ENCODE results near the gene SAMMSON.

The SAMMSON gene

DNA sequence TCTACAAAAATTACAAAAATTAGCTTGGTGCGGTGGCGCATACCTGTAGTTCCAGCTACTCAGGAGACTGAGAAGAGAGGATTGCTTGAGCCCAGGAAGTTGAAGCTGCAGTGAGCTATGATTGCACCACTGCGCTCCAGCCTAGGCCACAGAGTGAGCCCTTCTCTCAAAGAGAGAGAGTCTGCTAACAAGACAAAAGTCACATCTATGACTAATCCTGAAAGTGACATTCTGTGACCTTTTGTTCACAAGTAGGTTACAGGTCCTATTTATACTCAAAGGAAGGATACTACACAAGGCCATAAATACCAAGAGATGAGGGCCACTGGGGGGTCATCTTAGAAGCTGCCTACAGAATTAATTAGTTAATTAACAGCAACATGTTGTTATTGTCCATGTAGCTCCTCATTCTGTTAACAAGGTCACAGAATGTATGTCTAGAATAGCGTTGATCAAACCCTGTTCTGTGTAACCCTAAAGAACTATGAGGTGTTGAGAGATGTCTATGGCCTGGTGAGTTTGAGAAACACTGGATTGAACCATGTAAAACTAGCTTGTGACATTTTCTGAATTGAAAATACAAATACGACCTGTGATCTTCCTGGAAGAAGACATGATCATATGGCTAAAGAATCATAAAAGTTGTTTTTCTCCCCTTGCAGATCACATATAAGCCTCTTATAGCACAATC lies 97.0 kb downstream of the SAMMSON start:
- H3K9me3 ChIP-seq (ENCODE audit: insufficient read depth, low read length) = no peaks in the 10 kb centered on the region
- H3K9ac ChIP-seq (ENCODE audit: low read length) = no peak overlapping the region
- peaks cover 7% of the 10 kb centered on the region for H3K4me1 ChIP-seq (ENCODE audit: low read length)
- no peak overlapping the region for H3K27ac ChIP-seq (ENCODE audit: low read length)
- no peaks in the 10 kb centered on the region for H3K36me3 ChIP-seq (replicated peaks; ENCODE audit: low read depth, low read length)
- H3K4me2 ChIP-seq (ENCODE audit: low read length) = no peak overlapping the region
- TF ChIP-seq EZH2phosphoT487 (IDR thresholded peaks at IDR 0.05; ENCODE audit: low read depth) = no peak
- TF ChIP-seq, protein P1, sequence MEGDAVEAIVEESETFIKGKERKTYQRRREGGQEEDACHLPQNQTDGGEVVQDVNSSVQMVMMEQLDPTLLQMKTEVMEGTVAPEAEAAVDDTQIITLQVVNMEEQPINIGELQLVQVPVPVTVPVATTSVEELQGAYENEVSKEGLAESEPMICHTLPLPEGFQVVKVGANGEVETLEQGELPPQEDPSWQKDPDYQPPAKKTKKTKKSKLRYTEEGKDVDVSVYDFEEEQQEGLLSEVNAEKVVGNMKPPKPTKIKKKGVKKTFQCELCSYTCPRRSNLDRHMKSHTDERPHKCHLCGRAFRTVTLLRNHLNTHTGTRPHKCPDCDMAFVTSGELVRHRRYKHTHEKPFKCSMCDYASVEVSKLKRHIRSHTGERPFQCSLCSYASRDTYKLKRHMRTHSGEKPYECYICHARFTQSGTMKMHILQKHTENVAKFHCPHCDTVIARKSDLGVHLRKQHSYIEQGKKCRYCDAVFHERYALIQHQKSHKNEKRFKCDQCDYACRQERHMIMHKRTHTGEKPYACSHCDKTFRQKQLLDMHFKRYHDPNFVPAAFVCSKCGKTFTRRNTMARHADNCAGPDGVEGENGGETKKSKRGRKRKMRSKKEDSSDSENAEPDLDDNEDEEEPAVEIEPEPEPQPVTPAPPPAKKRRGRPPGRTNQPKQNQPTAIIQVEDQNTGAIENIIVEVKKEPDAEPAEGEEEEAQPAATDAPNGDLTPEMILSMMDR (IDR thresholded peaks at IDR 0.05; ENCODE audit: low read depth, low read length) = no peak
- H3K79me2 ChIP-seq (ENCODE audit: low read length) = no peaks in the 10 kb centered on the region
- no peak overlapping the region for H2AFZ ChIP-seq (ENCODE audit: low read depth, low read length)
- no peak overlapping the region for H3K4me3 ChIP-seq (ENCODE audit: low read length)
- 0 out of 2 replicates have a peak, but pooled peaks cover 12% of the 10 kb centered on the region for H3K27me3 ChIP-seq (ENCODE audit: low read depth, low read length)
- H4K20me1 ChIP-seq (ENCODE audit: insufficient read depth, low read length) = no peaks in the 10 kb centered on the region

DNA sequence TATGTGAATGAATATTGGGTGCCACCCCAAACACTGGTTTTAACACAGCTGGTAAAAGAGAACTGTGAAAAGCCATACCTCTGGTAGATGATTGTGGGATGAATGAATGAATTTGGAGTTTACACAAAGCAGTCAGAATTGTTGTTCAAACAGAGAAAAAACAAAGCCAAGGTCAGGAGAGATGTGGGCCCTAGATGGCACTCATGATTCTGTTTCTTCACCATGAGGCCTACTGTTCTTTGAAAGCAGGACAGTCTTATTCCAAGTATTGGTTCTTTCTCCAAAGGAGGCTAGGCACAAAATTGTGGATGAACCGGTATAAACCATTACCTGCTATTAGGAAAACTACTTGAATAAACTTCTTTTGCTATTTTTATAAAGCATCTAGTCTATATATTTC lies 97.6 kb downstream of the SAMMSON start:
- Histone ChIP-seq H3K4me2 (ENCODE audit: low read length) (no peak overlapping the region), H3K9ac (ENCODE audit: low read length) (no peak overlapping the region), H3K9me3 (ENCODE audit: insufficient read depth, low read length) (no peaks in the 10 kb centered on the region), H3K27me3 (ENCODE audit: low read depth, low read length) (0 out of 2 replicates have a peak, but pooled peaks cover 12% of the 10 kb centered on the region), H3K4me1 (ENCODE audit: low read length) (peaks cover 7% of the 10 kb centered on the region), H4K20me1 (ENCODE audit: insufficient read depth, low read length) (no peaks in the 10 kb centered on the region), H3K4me3 (ENCODE audit: low read length) (no peak overlapping the region), H2AFZ (ENCODE audit: low read depth, low read length) (no peak overlapping the region), H3K79me2 (ENCODE audit: low read length) (no peaks in the 10 kb centered on the region), H3K36me3 (replicated peaks; ENCODE audit: low read depth, low read length) (no peaks in the 10 kb centered on the region), H3K27ac (ENCODE audit: low read length) (no peak overlapping the region)
- TF ChIP-seq, protein P1 (IDR thresholded peaks at IDR 0.05; ENCODE audit: low read depth, low read length) = 0 out of 2 replicates have a peak, but pooled peaks have one; percentile 22
- no peak for TF ChIP-seq EZH2phosphoT487 (IDR thresholded peaks at IDR 0.05; ENCODE audit: low read depth)

DNA sequence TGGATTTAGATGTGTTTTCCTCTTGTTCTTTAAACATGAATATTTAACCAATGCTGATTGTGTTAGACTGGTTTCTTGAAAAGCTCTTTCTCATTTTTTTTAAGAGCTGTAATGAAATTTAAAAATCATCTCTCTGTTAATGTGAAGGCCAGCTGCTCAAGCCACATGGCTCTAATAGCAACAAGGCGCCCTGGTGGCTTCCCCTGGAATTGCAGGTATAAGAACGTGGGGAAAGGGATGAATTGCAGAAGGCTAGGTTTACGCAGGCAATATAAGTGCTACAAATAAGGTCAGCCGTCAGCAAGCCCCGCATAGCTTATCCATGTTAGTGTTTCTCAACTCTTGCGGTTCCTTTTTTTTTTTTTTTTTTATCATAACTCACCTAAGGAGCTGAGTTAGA lies 108.5 kb downstream of the SAMMSON start:
- Histone ChIP-seq H4K20me1 (ENCODE audit: insufficient read depth, low read length) (no peaks in the 10 kb centered on the region), H3K36me3 (replicated peaks; ENCODE audit: low read depth, low read length) (no peaks in the 10 kb centered on the region), H3K27me3 (ENCODE audit: low read depth, low read length) (no peaks in the 10 kb centered on the region), H3K4me2 (ENCODE audit: low read length) (no peak overlapping the region), H3K79me2 (ENCODE audit: low read length) (no peaks in the 10 kb centered on the region), H3K4me1 (ENCODE audit: low read length) (no peaks in the 10 kb centered on the region), H3K9ac (ENCODE audit: low read length) (no peak overlapping the region), H2AFZ (ENCODE audit: low read depth, low read length) (no peak overlapping the region), H3K9me3 (ENCODE audit: insufficient read depth, low read length) (no peaks in the 10 kb centered on the region), H3K4me3 (ENCODE audit: low read length) (no peak overlapping the region), H3K27ac (ENCODE audit: low read length) (no peak overlapping the region)
- TF ChIP-seq, protein P1 (IDR thresholded peaks at IDR 0.05; ENCODE audit: low read depth, low read length) = peak; percentile 51
- no peak for TF ChIP-seq EZH2phosphoT487 (IDR thresholded peaks at IDR 0.05; ENCODE audit: low read depth)

DNA sequence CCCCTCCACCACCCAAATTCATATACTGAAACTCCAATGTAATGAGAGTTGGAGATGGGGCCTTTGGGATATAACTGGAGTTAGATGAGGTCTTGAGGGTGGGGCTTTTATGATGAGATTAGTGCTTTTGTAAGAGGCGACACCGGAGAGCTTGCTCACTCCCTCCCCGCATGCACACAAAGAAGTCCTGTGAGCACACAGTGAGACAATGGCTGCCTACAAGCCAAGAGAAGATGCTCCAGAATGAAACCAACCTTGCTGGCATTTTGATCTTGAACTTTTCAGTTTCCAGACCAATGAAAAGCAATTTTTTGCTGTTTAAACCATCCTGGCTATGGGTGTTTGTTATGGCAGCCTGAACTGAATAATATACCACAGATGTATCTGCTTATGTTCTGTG lies 109.0 kb downstream of the SAMMSON start:
- H3K36me3 ChIP-seq (replicated peaks; ENCODE audit: low read depth, low read length) = no peaks in the 10 kb centered on the region
- H3K27ac ChIP-seq (ENCODE audit: low read length) = no peak overlapping the region
- TF ChIP-seq, protein P1 (IDR thresholded peaks at IDR 0.05; ENCODE audit: low read depth, low read length) = no peak
- TF ChIP-seq EZH2phosphoT487 (IDR thresholded peaks at IDR 0.05; ENCODE audit: low read depth) = no peak
- no peaks in the 10 kb centered on the region for H3K27me3 ChIP-seq (ENCODE audit: low read depth, low read length)
- no peaks in the 10 kb centered on the region for H3K9me3 ChIP-seq (ENCODE audit: insufficient read depth, low read length)
- no peaks in the 10 kb centered on the region for H4K20me1 ChIP-seq (ENCODE audit: insufficient read depth, low read length)
- H3K9ac ChIP-seq (ENCODE audit: low read length) = no peak overlapping the region
- no peak overlapping the region for H3K4me3 ChIP-seq (ENCODE audit: low read length)
- no peaks in the 10 kb centered on the region for H3K4me1 ChIP-seq (ENCODE audit: low read length)
- H3K79me2 ChIP-seq (ENCODE audit: low read length) = no peaks in the 10 kb centered on the region
- H3K4me2 ChIP-seq (ENCODE audit: low read length) = no peak overlapping the region
- H2AFZ ChIP-seq (ENCODE audit: low read depth, low read length) = no peak overlapping the region

Data from OCI-LY3 (cell line).